GM04504 (cell line): ENCODE data around the gene NT5C3A.
"Not testable (repeated sequence)": the region's sequence is repeated elsewhere in the genome, so short reads cannot be mapped to it uniquely, and the experiment has no call there.

Experiments
- DNase-seq: peaks from one replicate; pipeline ENCODE4 v3.0.0-alpha.2; 2012; ENCODE audit warnings: low read depth

Gene NT5C3A

DNA sequence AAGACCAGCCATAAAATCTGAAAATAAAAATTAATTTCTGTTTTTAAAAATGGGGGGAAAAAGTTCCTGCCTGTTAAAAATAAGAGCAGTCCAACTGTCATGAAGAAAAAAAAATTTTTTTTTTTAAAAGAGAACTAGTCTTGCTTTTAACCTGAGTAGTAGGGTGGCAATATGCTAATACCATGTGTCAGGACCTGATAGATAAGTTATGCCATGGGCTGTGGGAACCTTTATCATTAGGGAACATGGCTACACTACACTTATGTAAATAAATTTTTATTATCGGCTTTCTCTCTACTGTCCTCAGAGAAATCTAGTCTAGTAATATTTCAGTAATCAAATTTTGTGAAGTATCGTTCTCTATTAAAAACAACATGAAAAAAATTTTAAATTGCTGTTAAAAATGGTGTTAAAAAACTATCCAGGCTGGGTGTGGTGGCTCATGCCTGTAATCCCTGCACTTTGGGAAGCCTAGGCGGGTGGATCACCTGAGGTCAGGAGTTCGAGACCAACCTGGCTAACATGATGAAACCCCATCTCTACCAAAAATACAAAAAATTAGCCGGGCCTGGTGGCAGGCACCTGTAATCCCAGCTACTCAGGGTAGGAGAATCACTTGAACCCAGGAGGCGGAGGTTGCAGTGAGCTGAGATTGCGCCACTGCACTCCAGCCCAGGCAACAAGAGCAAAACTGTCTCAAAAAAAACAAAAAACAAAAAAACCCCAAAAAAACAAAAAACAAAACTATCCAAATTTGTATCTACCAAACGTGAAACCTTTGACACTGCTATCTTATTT, 20.7 kb downstream of the NT5C3A start:
- DNase-seq = no peak

- DNase-seq = no peak
Observed at GRCh38 chr7:33040803-33041516, 21.6 kb downstream of the NT5C3A start.

GRCh38 chr7:33039903-33040292, 22.7 kb downstream of the NT5C3A start:
- no peak for DNase-seq

DNA sequence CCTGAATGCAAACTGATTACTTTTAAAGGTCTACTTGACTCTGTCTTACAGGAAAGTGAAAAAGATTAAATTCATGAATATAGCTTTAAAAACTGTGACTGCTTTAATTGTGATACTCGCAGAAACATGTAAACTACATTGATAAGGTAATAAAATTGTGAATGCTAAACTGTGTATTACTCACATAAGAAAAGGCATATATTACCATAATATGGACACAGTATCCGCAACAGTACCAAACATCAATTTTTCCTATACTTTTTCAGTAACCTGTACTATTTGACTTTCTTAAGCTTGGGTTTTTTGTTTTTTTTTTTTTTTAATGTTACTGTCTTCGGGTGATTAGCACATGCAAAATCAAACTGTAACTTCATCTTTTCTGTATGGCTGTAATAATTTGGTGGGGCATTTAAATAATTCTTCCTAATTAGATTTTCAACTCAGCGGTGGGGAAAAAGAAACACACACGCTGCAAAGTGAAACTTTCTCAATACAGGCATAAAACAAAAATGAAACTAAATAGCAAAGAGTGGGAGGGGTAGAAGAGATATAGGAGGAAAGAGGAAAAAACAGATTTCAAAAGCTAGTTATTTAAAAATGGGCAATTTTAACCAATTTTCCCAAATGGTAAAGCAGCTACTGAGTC, 23.2 kb downstream of the NT5C3A start:
- DNase-seq = no peak

GRCh38 chr7:33038639-33039038, 23.9 kb downstream of the NT5C3A start:
- no peak for DNase-seq

DNA sequence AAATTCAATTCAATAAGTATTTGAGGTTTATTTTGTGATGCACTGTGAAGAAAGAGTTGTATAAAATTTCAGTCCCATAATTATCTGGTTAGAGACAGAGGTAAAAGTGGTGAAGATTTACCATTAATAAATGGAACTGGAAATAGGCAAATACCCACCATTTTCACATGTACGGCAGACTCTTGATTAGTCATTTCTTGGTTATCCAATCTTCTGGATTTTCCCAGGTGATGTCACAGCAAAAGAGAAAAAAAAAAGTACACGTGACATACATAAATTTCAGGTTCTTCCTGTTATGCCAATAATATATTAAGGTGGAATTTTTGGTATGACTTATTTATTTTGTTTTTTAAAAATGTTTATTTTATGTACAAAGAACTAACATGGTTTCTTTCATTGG, 26.8 kb downstream of the NT5C3A start:
- DNase-seq = no peak

DNA sequence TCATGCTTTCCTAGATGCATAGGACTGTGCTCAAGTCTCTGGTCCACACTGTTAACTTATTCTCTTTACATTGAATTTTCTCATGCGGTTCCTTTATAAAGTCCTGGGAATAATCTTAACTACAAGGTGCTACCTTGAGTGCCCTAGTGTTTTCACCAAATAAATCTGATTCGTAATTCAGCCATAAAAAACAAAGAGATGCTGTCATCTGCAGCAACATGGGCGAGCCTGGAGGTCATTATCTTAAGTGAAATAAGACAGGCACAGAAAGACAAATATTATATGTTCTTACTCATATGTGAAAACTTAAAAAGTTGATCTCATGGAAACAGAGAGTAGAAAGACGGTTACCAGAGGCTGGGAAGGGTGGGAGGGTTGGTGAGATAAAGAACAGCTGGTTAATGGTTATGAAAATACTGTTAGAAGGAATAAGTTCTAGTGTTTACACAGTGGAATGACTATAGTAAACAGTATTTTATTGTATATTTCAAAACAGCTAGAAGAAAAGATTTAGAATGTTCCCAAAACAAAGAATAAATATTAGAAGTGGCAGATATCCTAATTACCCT, 38.3 kb downstream of the NT5C3A start:
- DNase-seq = no peak

GRCh38 chr7:33012364-33012763, 50.2 kb downstream of the NT5C3A start:
- DNase-seq = no peak

DNA sequence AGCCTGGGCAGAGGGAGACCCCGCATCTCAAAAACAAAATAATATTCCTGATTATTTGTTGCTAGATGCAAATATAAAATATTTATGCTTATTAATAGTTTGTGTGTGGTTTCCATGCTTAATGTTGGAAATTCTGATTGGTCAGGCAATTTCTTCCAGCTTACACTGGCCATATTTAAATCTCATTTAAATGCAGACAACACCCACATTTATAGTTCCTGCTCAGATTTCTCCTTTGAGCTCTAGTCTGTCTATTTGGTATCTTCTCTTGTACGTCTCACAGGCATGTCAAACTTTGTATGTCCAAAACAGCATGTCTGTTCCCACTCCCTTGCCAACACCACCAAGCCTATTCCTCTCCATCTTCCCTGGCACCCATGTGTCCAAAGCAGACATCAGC, 52.8 kb downstream of the NT5C3A start:
- DNase-seq = no peak

DNA sequence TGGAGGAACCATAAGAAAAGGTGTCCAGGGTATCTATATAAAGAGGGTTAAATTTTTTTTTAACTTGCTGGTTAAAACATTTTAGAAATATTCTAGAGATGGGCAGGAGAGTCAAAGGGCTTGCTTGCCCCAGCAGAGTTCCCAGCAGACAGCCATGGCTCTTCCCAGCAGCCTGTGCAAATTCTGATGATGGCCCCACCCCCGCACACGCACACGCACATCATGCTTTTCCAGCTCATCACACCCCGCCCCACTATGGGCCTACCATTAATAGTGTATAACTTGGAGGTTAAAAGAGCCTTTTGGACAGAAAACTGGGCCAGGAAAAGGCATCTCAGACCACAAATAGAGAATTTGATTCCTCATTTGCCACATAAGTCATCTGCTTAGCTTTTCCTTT, 56.9 kb downstream of the NT5C3A start:
- DNase-seq = not testable (repeated sequence)

- not testable (repeated sequence) for DNase-seq
Observed at GRCh38 chr7:33005193-33005592, 57.4 kb downstream of the NT5C3A start.

DNA sequence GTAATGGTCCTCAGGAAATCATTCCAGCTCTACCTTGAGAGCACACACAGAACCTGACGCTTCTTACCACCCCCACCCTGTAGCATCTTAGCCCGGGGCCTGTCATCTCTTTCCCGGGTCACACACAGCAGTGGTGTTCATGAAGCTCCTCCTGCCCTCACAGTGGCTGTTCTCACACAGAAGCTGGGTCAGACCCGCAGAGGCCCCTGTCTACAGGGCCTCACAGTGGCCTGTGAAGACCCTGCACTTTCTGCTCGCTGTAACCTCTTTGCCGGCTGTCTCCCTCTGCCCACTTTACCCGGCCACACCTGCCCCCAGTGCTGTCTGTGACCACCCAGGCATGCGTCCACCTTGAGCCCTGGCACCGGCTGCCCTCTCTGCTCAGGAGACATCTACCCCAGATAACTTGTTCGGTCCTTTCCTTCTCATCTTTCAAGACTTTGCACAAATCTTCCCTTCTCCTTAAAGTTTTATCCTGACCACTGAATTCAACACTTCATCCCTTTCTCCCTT, 58.4 kb downstream of the NT5C3A start:
- not testable (repeated sequence) for DNase-seq

- DNase-seq = not testable (repeated sequence)
Observed at GRCh38 chr7:33003111-33003510, 59.5 kb downstream of the NT5C3A start.

DNA sequence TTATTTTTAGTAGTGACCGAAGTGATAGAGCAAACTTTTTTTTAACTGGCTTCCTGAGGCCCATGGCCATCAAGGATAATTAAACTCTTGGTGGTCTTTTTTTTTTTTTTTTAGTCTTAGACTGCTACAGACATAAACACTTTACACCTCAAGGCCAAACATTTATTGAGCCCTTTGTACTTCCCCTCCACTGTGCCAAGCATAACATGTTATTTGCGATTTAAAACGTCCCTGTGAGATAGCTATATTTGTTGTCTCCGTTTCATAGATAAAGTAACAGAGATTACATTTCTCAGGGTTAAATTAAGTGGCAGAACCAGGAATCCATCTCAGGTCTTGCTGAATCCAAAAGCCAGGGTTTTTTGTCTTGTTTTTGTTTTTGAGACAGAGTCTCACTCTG, 63.2 kb downstream of the NT5C3A start:
- DNase-seq = not testable (repeated sequence)

DNA sequence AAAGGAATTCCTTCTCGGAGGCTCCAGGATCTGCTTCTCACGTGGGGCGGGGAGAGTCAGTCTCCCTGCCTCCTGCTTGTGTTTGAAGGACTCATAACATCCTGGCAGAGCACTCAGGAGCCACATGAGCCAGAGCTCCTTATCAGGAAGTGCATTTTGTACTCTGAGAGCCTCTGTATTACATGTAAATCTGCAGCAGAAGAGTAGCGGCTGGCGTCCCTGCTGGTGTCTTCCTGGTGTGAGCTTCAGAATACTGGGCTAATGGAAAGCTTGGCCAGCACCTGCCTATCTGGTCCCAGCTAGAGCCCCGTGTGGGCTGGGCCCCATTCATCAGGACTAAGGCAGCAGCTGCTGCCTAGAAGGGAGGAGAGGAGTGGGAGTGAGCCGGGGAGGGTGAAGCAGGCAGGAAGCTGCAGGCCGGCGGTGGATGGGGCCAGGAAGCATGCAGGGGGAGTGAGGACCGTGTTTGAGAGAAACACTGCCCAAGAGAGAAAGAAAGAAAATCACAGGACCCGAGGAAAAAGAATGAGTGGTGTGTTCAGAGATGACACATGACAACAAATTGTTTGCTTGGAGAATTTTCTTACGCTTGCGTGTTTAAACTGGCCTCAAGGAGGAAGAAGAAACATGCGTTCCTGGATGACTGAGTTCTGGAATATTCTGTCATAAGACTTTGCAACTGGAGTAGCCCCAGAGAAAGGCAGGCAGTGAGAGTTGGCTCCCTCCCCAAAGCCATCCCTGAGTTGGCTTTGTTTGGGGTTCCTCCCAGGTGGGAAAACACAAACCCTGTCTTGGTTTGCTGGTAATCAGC, 64.0 kb downstream of the NT5C3A start:
- peak; percentile 75 for DNase-seq

DNA sequence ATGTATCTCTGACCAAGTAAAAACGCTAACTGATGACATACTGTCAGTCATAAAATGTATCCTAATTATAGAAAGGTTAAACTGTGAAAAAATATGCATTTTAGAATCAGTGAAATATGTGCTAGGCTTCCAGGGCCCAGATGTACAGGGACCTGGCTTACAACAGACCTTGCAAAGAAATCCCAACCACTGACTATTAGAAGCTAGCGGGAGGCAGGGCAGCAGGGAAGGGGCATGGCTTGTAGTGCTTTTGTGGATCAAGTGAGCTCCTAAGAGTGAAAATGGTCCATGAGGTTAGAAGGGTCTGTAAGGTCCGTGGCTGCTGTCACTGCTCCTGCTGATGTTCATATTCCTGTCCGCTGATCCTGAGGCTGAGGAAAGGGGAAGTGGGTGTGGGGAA, 64.6 kb downstream of the NT5C3A start:
- not testable (repeated sequence) for DNase-seq

GRCh38 chr7:32992750-32993149, 69.8 kb downstream of the NT5C3A start:
- DNase-seq = not testable (repeated sequence)

DNA sequence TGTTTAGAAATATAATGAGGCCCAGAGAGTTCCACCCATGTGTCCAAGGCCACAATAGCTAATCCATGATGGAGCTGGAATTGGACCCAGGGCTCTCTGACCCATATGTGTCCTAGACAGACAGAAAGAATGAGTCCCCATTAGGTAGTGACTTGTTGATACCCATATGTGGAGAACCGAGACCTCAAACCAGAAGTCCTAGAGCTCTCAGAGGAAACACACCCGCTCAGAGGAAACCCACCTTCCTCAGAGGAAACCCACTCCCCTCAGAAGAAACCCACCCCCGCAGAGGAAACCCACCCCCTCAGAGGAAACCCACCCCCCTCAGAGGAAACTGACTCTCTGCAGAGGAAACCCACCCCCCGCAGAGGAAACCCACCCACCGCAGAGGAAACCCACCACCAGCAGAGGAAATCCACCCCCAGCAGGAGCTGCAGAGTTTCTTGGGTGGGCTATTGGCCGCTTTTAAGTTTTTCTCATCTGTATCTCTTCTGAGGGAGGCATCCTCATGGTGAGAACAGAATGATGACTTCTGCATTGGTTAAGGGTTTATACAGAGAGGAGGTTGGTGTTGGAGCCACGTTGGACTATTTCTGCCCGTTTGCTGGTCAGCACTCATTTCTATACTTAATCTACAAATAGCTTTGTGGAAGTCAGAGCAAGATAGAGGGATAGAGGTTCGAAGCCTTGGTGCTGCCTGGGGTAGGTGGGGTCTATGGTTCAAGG, 70.4 kb downstream of the NT5C3A start:
- DNase-seq = not testable (repeated sequence)

DNA sequence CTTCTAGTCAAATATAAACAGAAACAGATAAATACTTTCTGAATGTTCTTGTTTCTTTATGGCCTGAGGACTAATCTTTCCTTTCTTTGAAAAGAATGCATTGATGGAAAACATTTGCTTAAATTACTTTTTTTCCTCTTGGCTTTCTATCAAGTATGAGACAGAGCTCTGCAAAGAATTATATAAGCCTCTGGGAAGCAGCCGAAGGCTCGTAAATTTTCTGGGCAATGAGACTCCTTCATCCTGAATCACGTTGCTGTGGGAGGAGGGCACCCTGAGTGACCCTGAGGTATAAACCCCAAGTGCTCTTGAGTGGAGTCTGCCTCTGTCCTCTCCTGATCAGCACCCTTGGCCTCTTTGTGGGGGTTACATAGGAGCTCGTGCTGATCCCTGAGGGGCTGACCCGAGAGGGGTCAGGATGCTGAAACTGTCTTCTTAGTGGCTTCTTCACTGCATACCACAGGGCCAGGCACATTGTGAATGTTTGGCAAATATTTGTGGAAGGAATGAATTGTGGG, 71.4 kb downstream of the NT5C3A start:
- DNase-seq = peak; percentile 74

DNA sequence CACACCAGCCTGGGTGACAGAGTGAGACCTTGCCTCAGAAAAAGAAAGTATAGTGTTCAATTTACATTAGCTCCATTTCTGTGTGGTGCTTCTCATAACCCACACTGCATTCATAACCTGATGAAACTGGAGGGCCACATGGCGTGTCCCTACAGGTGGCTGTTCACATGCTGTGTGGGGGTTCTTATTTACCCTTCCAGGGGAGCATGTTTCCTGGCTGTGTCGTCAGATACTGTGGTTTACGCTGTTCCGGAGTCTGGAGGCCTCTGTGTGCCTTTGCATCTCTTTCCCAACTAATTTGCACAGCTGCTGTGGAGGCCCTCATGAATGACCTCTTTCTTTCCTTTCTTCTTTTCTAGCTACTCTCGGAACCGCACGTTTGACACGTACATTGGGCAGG, 74.4 kb downstream of the NT5C3A start:
- not testable (repeated sequence) for DNase-seq

- not testable (repeated sequence) for DNase-seq
Observed at GRCh38 chr7:32979902-32980301, 82.7 kb downstream of the NT5C3A start.
